Measurements from ENCODE around the gene PTPN18.

PTPN18 gene, protein sequence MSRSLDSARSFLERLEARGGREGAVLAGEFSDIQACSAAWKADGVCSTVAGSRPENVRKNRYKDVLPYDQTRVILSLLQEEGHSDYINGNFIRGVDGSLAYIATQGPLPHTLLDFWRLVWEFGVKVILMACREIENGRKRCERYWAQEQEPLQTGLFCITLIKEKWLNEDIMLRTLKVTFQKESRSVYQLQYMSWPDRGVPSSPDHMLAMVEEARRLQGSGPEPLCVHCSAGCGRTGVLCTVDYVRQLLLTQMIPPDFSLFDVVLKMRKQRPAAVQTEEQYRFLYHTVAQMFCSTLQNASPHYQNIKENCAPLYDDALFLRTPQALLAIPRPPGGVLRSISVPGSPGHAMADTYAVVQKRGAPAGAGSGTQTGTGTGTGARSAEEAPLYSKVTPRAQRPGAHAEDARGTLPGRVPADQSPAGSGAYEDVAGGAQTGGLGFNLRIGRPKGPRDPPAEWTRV

DNA sequence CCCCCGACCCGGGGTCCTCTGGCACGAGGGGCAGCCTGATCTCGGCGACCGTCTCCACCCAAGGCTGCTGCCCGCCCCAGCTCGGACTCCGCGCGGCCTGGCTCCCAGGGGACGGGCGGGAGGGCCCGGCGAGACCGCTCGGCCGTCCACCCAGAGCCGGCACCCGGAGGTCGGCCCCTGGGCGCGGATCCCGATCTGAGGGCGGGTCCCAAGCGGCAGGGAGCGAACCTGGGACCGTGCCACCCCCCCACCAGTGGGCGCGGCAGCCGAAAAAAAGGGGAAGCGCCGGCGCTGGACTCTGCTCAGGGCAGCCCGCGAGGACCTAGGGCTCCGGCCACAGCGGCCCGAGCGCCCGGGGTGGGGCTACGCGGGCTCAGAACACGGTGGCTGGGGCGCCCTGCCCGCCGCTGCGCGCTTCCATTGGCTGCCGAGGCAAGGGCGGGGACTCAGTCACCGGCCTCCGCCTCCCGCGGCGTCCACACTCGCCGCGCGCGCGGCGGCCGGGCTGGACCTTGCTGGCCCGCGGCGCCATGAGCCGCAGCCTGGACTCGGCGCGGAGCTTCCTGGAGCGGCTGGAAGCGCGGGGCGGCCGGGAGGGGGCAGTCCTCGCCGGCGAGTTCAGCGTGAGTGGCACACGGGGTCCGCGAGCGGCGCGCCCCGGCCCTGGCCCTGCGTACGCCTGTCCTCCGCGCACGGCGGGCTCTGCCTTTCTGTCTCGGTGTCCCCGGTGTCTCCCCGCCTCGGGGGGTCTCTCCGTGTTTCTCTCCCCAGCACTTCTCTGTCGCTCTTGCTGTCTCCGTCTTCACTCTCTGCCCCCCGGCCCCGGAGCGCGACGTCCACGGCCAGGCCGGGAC, at the start of gene PTPN18:
TSS of gene PTPN18 (plus strand) at position 479 of the 854 bp plus-strand sequence. CDS start at position 531, 52 bp downstream.
- TF ChIP-seq CTCF (conservative IDR thresholded peaks at IDR 0.05; ENCODE audit: control insufficient read depth, insufficient read depth, low read depth, low read length) = no peak
- peak; percentile 85 for DNase-seq (ENCODE audit: low read depth)
- peak within 1 kb of the TSS; percentile 64 for H3K4me3 ChIP-seq (ENCODE audit: control insufficient read depth, low read depth, low read length)

- no peak for TF ChIP-seq CTCF (conservative IDR thresholded peaks at IDR 0.05; ENCODE audit: control insufficient read depth, insufficient read depth, low read depth, low read length)
- no peak for DNase-seq (ENCODE audit: low read depth)
These were observed 48.0 kb upstream of the PTPN18 start for GRCh38 chr2:130307850-130308249.

GRCh38 chr2:130310881-130311280, 45.0 kb upstream of the PTPN18 start:
- TF ChIP-seq CTCF (conservative IDR thresholded peaks at IDR 0.05; ENCODE audit: control insufficient read depth, insufficient read depth, low read depth, low read length) = no peak
- DNase-seq (ENCODE audit: low read depth) = no peak
- no peak overlapping the region for H3K4me3 ChIP-seq (ENCODE audit: control insufficient read depth, low read depth, low read length)

More at GRCh38 chr2:130307850-130308249, 48.0 kb upstream of the PTPN18 start:
- H3K4me3 ChIP-seq (ENCODE audit: control insufficient read depth, low read depth, low read length) = no peak overlapping the region

DNA sequence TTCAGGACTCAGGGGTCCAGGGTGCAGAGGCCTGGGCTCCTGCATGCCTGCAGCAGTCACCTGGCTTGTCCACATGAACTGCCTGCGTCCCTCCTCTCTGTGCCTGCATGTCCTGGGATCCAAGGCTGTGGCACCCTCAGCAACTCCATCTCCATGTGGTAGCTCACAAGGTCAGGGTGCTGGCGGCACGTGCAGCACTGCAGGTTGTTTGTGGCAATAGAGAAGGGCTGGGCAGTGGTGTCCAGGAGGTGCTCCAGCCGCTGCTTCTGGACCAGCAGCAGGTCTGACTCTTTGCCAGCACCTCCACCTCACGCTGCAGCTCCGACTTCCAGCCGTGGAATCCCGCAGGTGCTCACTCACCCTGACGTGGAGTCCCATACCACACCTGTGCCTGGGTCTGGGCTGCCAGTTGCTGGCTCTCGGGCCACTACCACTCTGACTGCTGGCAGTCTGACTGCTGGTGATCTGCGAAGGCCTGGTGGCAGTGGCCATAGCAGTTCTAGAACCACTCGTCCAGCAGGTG, 42.0 kb upstream of the PTPN18 start:
- no peak for DNase-seq (ENCODE audit: low read depth)
- no peak overlapping the region for H3K4me3 ChIP-seq (ENCODE audit: control insufficient read depth, low read depth, low read length)
- no peak for TF ChIP-seq CTCF (conservative IDR thresholded peaks at IDR 0.05; ENCODE audit: control insufficient read depth, insufficient read depth, low read depth, low read length)

- no peak overlapping the region for H3K4me3 ChIP-seq (ENCODE audit: control insufficient read depth, low read depth, low read length)
- no peak for TF ChIP-seq CTCF (conservative IDR thresholded peaks at IDR 0.05; ENCODE audit: control insufficient read depth, insufficient read depth, low read depth, low read length)
- DNase-seq (ENCODE audit: low read depth) = no peak
These were observed 41.5 kb upstream of the PTPN18 start for GRCh38 chr2:130314377-130314776.

DNA sequence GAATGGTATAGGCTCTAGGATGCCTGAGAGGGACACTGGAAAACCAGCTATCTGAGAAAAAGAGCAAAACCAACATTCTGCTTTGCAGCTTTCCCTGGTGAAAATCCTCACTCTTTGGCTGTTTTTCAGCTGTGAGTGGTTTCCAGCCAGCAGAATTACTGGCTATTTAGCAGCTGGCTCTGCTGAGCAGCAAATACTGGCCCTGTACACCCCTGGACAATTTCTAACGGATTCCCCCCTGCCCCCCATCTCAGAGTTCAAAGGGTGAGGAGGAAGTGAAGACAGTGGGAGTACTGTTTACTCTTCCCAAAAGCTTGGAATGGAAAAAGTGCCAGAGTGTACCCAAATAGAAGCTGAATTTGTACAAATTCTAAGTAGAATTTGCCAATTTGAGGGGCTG, 39.3 kb upstream of the PTPN18 start:
- no peak for DNase-seq (ENCODE audit: low read depth)
- no peak overlapping the region for H3K4me3 ChIP-seq (ENCODE audit: control insufficient read depth, low read depth, low read length)

More for the DNA sequence above, 39.3 kb upstream of the PTPN18 start:
- TF ChIP-seq CTCF (conservative IDR thresholded peaks at IDR 0.05; ENCODE audit: control insufficient read depth, insufficient read depth, low read depth, low read length) = no peak
